HG03159 (cell line): Measurements from ENCODE around the gene WDFY2.
"Not testable (repeated sequence)": the region's sequence is repeated elsewhere in the genome, so short reads cannot be mapped to it uniquely, and the experiment has no call there.

Experiments
- ATAC-seq: cut with Tn5 transposase; IDR thresholded peaks from one replicate; pipeline ENCODE4 v1.9.1; 2021; ENCODE audit warnings: mild to moderate bottlenecking, moderate library complexity; ENCODE audit not compliant: unreplicated experiment

Gene WDFY2

DNA sequence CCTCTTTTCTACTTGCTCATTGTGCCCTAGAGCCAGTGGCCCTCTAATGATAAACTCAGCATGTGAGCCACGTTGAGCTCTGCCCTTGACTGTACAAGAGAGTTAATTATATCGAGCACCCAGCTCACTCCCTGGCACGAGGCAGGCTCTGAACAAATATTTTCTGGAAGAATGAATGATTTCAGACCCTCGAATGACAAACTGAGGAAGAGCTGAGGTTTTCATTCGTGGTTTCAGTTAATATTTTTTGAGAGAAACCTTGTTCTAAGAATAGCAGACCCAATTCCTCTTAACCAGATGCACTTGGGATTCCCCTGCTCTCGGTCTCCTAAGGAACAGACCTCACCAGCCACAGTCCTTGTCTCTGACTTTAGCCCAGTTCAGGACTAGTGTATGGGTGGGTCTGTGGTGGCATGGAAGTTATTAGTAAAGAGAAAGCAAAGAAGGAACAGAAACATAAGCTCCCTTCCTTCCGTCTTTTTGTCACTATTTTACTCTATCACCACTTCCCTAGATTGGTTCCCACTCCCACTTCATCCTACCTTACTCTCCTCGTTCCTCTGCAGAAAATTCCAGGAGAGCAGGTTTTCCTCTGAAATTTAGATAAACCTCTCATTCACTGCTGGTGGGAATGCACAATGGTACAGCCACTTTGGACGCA lies 22.1 kb upstream of the WDFY2 start:
- peak; percentile 61 for ATAC-seq

DNA sequence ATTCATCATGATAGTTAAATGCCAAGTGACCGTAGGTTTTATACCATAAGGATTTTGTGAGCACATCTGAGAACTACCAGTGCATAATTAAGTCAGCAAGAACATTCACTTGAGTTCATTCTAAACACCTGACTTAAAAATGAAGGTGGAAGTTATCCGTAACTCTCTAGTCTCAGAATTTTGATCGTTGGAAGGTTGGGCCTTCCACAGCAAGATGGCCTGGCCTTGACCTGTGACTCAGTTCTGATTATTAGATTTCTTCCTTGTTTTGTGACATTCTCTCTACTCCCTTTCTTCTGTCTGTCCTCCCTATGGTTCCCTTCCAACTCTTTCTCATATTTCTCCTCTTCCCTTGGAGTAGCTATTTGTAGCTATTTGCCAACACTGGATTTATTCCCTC lies 20.0 kb upstream of the WDFY2 start:
- no peak for ATAC-seq

DNA sequence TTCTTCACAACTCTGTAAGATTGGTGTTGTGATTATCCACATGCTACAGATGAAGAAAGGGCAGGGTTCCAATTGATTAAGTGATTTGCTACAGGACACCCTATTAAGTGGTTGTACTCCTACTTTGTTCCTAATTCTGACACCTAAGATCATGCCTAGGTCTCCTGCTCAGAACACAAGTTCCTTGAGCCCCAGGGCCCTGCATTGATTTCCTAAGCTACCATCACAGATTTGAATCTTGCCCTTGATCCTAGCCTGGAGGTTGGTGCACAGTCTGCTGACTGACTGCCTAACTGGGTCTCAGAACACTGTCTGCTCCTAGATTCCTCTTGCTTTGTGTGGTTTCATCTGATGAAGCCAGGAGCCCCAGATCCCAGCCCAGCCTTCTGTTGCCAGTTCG lies 19.6 kb upstream of the WDFY2 start:
- ATAC-seq = no peak

DNA sequence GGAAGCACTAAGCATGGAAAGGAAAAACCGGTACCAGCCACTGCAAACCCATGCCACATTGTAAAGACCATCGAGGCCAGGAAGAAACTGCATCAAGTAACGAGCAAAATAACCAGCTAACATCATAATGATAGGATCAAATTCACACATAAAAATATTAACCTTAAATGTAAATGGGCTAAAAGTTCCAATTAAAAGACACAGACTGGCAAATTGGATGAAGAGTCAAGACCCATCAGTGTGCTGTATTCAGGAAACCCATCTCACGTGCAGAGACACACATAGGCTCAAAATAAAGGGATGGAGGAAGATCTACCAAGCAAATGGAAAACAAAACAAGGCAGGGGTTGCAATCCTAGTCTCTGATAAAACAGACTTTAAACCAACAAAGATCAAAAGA lies 15.3 kb upstream of the WDFY2 start:
- not testable (repeated sequence) for ATAC-seq

DNA sequence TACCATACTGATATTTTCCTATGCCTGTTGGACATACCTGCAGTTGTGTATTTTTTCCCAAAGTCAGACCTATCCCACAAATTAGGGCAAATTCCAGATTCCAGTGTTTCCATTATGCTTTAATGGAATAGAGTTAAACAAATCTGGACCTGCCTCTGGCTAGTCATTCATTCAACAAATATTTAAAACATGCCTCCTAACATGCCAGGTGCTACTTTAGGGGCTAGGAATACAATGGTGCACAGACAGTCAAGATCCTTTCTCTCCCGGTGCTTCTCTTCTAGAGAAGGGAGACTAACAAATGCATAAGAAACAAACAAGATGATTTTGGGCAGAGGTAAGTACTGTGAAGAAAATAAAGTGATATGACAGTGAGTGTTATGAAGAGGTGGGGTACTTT lies 7.5 kb upstream of the WDFY2 start:
- no peak for ATAC-seq

DNA sequence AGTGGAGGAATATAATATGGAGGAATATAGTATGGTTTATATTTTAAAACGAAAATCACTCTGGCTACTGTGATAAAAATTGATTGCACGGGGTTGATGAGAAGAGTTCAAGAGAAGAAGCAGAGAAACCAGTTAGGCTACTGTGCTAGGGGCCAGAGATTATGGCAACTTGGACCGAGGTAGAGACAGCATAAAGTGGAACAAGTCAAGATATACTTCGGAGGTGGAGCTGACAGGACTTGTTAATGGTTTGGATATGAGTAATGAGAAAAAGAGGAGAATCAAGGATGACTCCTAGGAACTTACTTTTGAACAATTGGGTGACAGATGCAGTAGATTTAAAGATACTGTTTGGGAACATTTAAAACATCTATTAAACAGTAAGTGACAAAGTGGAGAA lies 6.6 kb upstream of the WDFY2 start:
- no peak for ATAC-seq

DNA sequence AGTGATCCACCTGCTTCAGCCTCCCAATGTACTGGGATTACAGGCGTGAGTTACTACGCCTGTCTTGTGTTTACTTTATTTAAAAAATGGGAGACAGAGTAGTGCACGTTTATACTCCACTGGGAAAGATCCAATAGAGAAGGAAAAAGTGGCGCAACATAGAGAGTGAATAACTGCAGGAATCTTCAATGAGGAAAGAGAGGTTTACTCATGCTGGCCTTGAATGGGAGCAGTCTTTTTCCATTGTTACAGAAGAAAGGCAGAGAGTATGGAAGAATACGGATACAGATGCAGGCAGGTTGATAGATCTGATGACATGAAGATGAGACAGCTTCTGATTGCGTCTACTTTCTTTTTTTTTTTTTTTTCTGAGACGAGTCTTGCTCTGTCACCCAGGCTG lies 4.6 kb upstream of the WDFY2 start:
- ATAC-seq = no peak

DNA sequence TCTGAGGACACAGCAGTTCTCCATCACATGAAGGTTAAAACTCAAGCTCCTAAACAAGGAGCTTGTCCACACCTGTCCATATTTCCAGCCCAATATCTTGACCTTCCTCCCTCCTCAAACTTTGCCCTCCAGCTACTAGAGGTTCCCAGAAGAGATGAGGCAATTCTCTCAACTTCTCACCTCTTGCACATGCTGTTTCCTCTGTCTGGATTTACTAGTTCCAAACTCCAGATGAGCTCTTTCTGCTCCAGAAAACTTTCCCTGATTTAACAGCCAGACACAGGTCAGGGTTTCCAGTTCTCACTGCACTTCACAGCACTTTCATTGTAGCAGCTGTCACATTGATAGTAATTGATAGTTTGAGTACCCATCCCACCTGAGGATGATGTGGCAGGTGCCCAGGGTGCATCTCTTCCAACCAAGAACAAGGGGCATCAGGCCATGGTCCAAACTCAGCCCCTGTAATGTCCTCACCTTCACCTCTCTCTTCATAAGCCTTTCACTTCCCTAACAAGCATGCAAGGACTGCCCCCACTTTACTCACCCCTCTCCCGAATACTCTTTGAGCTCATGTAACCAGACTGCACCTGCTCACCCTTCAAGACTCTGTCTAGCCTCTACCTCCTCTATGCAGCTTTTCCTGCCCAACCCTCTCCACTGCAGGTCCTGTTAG lies 3.0 kb upstream of the WDFY2 start:
- no peak for ATAC-seq

DNA sequence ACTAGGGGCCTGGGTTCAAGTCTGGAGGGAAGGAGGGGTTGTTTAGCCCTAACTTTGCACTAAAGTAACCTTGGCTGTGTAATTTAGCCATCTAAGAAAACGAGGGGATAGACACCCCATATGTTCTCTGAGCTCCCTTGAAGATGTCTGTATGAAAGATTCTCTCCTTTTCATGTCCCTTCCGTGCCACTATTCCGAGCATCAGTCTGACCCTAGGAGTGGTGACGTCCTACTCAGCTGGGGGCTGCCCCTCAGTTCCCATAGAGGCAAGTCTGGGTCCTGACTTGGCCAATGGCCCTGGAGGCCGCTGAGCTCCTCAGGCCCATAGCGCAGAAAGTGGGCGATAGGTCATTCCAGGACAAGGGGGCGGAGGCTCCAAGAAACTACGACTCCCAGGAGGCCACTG lies 790 bp upstream of the WDFY2 start:
- ATAC-seq = no peak

DNA sequence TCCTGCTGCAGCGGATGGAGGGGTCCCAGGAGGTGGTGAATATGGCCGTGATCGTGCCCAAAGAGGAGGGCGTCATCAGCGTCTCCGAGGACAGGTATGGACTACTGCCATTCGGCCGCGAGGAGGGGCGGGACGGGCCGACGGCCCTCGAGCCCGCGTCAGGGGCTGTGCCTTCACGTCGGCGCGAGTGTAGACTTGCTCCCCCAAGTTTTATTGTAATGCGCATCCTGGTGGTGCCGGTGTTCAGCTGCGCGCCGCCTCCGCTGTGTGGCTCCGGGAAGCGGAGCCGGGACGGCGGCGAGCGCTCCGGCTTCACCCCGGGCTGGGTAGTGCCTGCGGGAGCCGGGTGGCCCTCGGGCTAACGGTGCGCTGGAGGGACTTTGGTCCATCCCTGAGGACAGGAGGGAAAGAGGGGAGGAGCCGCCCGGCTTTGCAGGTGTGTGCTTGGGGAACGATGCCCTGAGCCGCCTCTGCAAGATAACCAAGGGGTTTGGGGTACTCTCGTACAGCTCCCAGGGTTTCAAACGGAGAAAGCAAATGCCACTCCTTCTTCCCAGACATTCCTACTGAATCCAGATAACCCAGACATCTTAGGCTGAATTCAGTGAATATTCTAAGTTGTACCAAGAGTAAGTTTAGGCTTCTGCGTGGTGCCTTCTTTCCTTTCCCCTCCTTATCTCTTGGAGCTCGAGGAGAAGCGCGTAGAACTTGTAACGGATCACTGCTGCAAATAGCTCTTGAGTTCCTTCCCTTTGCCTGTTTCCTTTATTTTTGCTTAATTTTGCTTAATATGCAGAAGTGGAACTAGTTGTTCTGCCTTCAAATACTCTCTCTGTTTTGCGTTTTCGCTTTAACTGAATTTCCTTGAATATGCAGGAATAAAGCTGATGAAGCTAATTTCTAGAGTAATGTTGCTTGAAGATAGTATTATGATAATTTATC lies 740 bp downstream of the WDFY2 start:
- peak; percentile 30 for ATAC-seq

DNA sequence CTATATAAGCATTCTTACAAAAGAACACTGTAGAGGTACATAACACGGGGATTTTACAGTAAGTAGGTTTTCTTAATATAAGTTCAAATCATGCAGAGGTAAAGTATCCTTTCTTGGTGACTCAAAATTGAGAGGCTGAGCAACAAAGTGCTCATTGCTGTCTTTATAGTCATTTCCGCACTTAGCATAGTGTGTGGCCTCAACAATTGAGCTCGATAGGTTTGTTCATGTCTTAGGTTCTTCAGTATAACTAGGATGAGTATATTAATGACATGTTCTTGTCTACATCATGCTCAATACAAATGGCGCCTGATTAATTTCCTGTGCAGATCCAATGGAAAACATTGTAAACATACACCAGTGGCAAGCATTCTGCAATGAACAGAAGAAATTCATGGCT lies 1.4 kb downstream of the WDFY2 start:
- ATAC-seq = no peak

DNA sequence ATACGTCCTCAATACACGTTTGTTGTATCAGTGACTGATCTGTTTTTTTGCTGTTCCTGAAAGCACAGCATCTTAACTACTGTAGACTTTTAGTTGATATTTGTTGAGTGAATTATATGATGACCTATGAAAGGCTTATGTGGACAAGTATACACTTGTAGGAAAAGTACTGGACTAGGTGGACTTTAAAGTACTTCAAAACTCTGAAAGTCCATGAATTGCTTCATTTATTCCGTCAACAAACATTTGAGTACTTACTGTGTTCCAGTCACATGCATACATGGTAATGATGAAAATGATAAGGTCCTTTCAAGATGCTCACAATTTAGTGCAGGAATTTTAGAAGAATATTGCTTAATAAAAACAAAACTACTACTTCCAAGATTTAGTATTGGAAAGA lies 3.1 kb downstream of the WDFY2 start:
- no peak for ATAC-seq

DNA sequence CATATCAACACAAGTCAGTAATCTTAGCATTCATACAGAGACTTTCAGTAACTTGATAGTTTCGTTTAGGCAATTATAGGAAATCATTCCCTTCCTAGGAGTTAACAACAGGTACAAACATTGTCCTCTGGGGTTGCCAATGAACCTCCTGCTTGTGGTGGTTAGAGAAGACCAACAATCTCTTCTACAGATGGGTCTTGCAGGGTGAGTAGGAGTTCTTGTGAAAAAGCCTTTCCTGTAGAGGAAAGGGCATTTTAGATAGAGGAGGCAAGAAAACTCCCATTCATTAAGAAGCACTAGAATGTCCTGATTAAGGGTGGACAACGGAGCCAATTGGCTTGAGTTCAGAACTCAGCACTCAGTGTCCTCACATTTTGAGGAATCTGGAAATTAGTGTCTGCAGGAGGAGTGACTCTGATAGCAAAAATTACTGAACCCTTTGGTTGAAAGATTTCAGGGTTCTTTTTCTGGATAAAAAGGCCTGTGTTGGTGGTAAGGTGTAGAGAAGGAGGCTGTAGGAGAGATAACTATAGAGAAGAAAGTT lies 4.2 kb downstream of the WDFY2 start:
- ATAC-seq = no peak

DNA sequence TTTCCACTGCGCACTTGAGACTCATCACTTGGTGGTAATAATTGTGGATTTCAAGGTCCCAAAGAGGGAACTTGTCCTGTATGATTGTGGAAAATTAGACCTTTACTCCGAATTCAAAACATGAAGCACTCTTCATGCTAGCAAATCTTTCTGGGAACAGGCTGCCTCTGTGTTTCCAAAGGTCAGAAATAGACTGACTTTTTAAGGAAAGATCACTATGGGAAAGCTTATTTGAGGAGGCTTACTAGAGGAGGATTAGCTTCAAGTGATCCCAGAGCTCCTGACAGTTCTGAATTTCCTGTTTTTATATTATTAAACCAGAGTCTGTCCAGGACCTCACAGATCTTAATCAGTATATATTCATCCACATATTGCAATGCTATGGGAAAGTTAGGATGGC lies 5.5 kb downstream of the WDFY2 start:
- ATAC-seq = no peak

DNA sequence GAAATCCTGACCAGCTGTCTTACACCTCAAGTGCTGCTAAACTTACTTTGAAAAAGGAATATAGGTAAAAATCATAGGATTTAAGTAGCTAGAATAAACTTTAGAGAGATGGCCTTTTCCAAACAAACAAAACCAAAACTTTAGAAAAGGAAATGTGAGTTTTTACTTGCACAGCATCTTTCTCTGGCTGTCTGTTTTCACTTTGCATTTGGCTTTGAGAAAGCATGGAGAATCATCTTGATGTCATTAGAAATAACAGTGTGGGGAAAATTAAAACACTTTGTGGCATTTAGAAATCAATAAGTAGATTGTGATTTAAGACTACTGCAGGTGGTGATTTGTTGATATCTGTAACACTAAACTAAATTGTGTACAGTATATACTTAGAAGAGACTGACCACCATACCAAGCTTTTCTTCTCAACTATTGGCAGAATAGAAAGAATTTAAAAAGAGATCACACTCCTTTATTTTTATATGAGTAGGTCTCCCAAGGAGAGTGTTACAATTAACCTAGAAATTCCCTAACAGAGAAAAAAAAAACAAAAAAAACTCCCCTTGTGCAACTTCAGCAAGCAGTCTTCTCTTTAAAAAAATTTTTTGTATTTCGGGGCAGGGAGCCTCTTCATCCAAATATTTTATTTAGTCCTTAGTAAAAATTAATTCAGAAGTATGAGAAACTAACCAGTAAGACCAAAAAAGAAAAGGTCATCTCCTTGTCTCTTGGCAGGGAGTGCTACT lies 6.1 kb downstream of the WDFY2 start:
- ATAC-seq = no peak

DNA sequence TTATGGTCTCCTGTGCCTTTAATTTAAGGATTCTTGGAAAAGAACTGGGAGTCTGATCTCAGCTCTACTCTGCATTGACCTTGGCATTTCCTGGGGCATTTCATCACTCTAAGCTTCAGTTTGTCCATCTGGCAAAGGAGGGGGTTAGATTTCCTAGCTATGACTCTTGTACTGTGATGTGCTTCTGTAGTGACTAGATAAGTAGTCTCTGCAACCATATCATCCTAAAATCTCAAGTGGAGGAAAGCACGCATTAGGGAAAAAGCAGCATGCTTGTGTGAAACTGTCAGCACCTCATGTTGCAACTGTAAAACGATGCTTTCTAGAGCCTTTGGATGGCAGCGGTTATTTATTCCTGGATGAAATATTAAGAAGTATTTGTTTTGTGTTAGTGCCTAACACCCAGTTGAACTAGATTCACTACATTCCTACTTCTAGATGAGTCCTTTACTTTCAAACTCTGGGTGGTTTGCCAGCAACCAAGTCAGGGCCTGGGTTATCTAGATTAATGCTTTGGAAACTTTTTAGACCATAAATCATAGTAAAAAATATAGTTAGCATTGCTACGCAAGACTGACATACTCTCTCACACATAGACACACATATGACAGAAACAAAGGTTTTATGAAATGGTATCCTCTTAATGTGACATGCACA lies 6.8 kb downstream of the WDFY2 start:
- no peak for ATAC-seq

DNA sequence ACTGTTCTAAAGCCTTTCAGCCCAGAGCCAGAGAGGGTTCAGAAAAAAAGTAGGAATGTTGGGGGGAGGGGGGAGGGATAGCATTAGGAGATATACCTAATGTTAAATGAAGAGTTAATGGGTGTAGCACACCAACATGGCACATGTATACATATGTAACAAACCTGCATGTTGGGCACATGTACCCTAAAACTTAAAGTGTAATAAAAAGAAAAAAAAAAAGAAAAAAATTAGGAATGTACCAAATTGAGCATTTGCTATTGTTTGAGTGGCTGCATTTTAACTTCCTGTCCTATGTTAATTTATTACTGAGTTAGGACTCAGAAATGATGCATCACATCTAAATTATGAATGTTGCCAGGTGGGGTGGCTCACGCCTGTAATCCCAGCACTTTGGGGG lies 7.7 kb downstream of the WDFY2 start:
- ATAC-seq = not testable (repeated sequence)

DNA sequence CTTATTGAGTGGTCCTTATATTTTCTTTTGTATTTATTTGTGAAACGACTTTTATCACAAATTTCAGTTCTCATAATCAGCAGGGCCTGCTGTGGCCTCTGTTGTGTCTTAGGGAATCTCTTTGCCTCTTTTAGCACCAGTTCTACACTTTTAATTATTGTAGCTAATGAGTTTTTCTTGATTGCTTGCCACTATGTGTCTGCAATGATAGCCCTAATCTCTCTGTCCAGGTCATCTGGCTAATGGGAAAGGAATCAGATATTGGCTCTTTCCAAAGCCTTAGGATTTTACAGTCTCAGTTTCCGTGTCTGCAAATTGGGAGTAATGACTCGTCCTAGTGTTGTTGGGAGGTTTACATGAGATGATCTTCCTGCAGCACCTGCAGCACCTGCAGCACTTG lies 10.2 kb downstream of the WDFY2 start:
- no peak for ATAC-seq

DNA sequence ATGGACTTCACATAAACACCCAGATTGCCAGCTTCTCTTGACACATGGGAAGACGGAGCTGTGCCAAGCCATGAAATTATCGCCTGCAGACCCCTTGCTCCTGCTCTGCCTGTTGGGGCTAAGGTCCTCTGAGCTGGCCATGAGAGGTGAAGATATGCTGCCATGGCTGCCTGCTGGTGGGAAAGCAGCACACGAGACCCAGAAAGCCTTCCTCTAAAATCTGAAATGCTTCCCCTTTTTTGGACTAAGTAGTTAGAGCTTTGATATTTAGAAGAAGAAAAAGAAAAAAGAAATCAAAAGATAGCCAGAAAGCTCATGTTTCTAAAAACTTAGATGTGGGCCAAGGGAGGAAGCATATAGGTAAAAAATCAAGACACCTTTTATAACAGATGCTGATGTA lies 11.2 kb downstream of the WDFY2 start:
- ATAC-seq = no peak

DNA sequence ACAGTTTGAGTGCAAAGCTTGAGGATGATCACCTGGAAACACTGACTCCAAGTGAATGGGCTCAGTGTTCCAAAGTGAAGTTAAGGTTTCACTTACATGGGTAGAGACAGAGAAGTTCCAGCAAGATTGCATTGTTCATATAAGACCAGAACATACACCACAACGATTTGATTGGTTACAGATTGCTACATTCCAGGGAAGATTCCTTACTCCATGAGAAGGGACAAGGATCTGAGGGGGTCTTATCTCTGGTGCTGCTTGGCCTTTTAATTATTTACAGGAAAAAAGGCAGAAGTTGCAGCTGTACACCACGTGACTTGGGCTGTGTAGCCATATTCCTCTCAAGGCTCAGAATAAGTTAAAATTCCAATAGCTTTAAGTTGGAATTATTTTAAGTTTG lies 12.3 kb downstream of the WDFY2 start:
- no peak for ATAC-seq
